Measurements from ENCODE around the gene SCN11A. TPM values are rescaled to one million over a fixed set of nuclear protein-coding genes. Genes with fewer than 3 reads are reported as not detected.

SCN11A gene
- total and polyA plus RNA-seq, 4 donors = 0.06 to 0.18 (median 0.11) TPM

GRCh38 chr3:39052583-39052982 lies 839 bp upstream of the SCN11A start:
- H3K27me3 ChIP-seq (ENCODE audit: control insufficient read depth in 4 of 4, insufficient read depth in 4 of 4, low read length in 3 of 4) = no peaks in the 10 kb centered on the region
- H3K36me3 ChIP-seq (ENCODE audit: control insufficient read depth in 4 of 4, insufficient read depth in 3 of 4, low read depth in 1 of 4, low read length in 3 of 4) = no peaks in the 10 kb centered on the region
- H3K27ac ChIP-seq (ENCODE audit: low read depth in 1 of 2, low read length in 2 of 2) = peak overlapping the region in 1 of 2 donors; percentile 95
- H3K9me3 ChIP-seq (ENCODE audit: control insufficient read depth in 4 of 4, low read length in 3 of 4) = no peaks in the 10 kb centered on the region
- H3K4me3 ChIP-seq (ENCODE audit: low read depth in 1 of 3, low read length in 3 of 3) = peak overlapping the region; percentile 83 to 92 (median 86)
- WGBS = 5% methylated on average over 11 of the region's 11 CpGs
- H3K4me1 ChIP-seq (ENCODE audit: control insufficient read depth in 4 of 4, insufficient read depth in 4 of 4, low read length in 3 of 4) = peaks cover 0 to 20% (median 14%) of the 10 kb centered on the region in 4 donors
- TF ChIP-seq RXRA (IDR thresholded peaks at IDR 0.05) (no peak), RAD21 (IDR thresholded peaks at IDR 0.05) (no peak), CTCF (IDR thresholded peaks at IDR 0.05; ENCODE audit: low read depth, low read length, missing input control) (no peak)
- H3K9ac ChIP-seq (ENCODE audit: low read depth in 1 of 2, low read length in 2 of 2) = peak overlapping the region; percentile 76 to 94
- no peak for DNase-seq (ENCODE audit: low spot score)

- H3K27me3 ChIP-seq (ENCODE audit: control insufficient read depth in 4 of 4, insufficient read depth in 4 of 4, low read length in 3 of 4) = no peaks in the 10 kb centered on the region
- peaks cover 0 to 20% (median 14%) of the 10 kb centered on the region in 4 donors for H3K4me1 ChIP-seq (ENCODE audit: control insufficient read depth in 4 of 4, insufficient read depth in 4 of 4, low read length in 3 of 4)
- DNase-seq (ENCODE audit: low spot score) = no peak
- H3K9me3 ChIP-seq (ENCODE audit: control insufficient read depth in 4 of 4, low read length in 3 of 4) = no peaks in the 10 kb centered on the region
- no peak for TF ChIP-seq SP1 (IDR thresholded peaks at IDR 0.05)
- no peak overlapping the region for H3K9ac ChIP-seq (ENCODE audit: low read depth in 1 of 2, low read length in 2 of 2)
- no peak overlapping the region for H3K27ac ChIP-seq (ENCODE audit: low read depth in 1 of 2, low read length in 2 of 2)
- no peaks in the 10 kb centered on the region for H3K36me3 ChIP-seq (ENCODE audit: control insufficient read depth in 4 of 4, insufficient read depth in 3 of 4, low read depth in 1 of 4, low read length in 3 of 4)
- no peak overlapping the region for H3K4me3 ChIP-seq (ENCODE audit: low read depth in 1 of 3, low read length in 3 of 3)
Measured at GRCh38 chr3:39050029-39050428, 1.7 kb downstream of the SCN11A start.

- no peak overlapping the region for H3K27ac ChIP-seq (ENCODE audit: low read depth in 1 of 2, low read length in 2 of 2)
- no peak overlapping the region for H3K4me3 ChIP-seq (ENCODE audit: low read depth in 1 of 3, low read length in 3 of 3)
- no peak overlapping the region for H3K9ac ChIP-seq (ENCODE audit: low read depth in 1 of 2, low read length in 2 of 2)
- peaks cover 0 to 2% (median 0%) of the 10 kb centered on the region in 4 donors for H3K9me3 ChIP-seq (ENCODE audit: control insufficient read depth in 4 of 4, low read length in 3 of 4)
- no peak for DNase-seq (ENCODE audit: low spot score)
- no peaks in the 10 kb centered on the region for H3K4me1 ChIP-seq (ENCODE audit: control insufficient read depth in 4 of 4, insufficient read depth in 4 of 4, low read length in 3 of 4)
- TF ChIP-seq FOXA2 (IDR thresholded peaks at IDR 0.05) = no peak
- no peak for TF ChIP-seq JUND (IDR thresholded peaks at IDR 0.05)
- TF ChIP-seq YY1 (IDR thresholded peaks at IDR 0.05) = no peak
- TF ChIP-seq GABPA (IDR thresholded peaks at IDR 0.05 in 1 of 2, conservative IDR thresholded peaks at IDR 0.05 in 1 of 2) = no peak
- no peak for TF ChIP-seq HNF4A (conservative IDR thresholded peaks at IDR 0.05)
- no peak for TF ChIP-seq CTCF (IDR thresholded peaks at IDR 0.05; ENCODE audit: low read depth, low read length, missing input control)
- no peak for TF ChIP-seq RAD21 (IDR thresholded peaks at IDR 0.05)
- TF ChIP-seq HNF4G (IDR thresholded peaks at IDR 0.05) = no peak
- no peak for TF ChIP-seq TAF1 (conservative IDR thresholded peaks at IDR 0.05)
- TF ChIP-seq EGR1 (IDR thresholded peaks at IDR 0.05; ENCODE audit: low read depth in 2 of 2) = no peak
- no peak for TF ChIP-seq ATF3 (IDR thresholded peaks at IDR 0.05)
- TF ChIP-seq REST (IDR thresholded peaks at IDR 0.05) = no peak
- no peaks in the 10 kb centered on the region for H3K27me3 ChIP-seq (ENCODE audit: control insufficient read depth in 4 of 4, insufficient read depth in 4 of 4, low read length in 3 of 4)
- no peaks in the 10 kb centered on the region for H3K36me3 ChIP-seq (ENCODE audit: control insufficient read depth in 4 of 4, insufficient read depth in 3 of 4, low read depth in 1 of 4, low read length in 3 of 4)
Measured at GRCh38 chr3:39038165-39038564, 13.6 kb downstream of the SCN11A start.

Data from liver (tissue), 9 donors.